CD14-positive monocyte (primary cell): ENCODE measurements around the gene CHIT1. TPM values are rescaled to one million over a fixed set of nuclear protein-coding genes. Genes with fewer than 3 reads are reported as not detected.

Experiments
- DNase-seq, 3 donors: peaks; one replicate each; pipeline ENCODE4 v3.0.0-alpha.2; 2011 to 2022
- H2AFZ ChIP-seq: 2 replicates; pipeline ENCODE4 v1.6.0; 2012; ENCODE audit warnings: mild to moderate bottlenecking, low read depth, low read length, inconsistent platforms; ENCODE audit not compliant: insufficient read depth, poor library complexity, severe bottlenecking
- H3K27ac ChIP-seq, 2 donors: 1 replicate in 1 of 2; 2 replicates in 1 of 2; pipeline ENCODE4 v1.5.1; 2012 to 2013; ENCODE audit warnings: low read length in 2 of 2, control low read depth in 1 of 2, inconsistent platforms in 1 of 2, low read depth in 1 of 2, mild to moderate bottlenecking in 1 of 2
- H3K27me3 ChIP-seq, 2 donors: one replicate each; pipeline versions ENCODE4 v1.6.0 to v1.6.1; 2011 to 2013; ENCODE audit warnings: low read length in 2 of 2; ENCODE audit not compliant: control insufficient read depth in 2 of 2, insufficient read depth in 2 of 2
- H3K36me3 ChIP-seq, 2 donors: replicated peaks in 1 of 2; 1 replicate in 1 of 2; 2 replicates in 1 of 2; pipeline versions ENCODE4 v1.5.1 to v1.6.1; 2012 to 2013; ENCODE audit warnings: low read length in 2 of 2, control low read depth in 1 of 2, inconsistent platforms in 1 of 2, mild to moderate bottlenecking in 1 of 2; ENCODE audit not compliant: insufficient read depth in 2 of 2, control insufficient read depth in 1 of 2
- H3K4me1 ChIP-seq, 2 donors: 1 replicate in 1 of 2; 2 replicates in 1 of 2; pipeline versions ENCODE4 v1.5.1 to v1.6.1; 2012 to 2013; ENCODE audit warnings: low read length in 2 of 2, control low read depth in 1 of 2, inconsistent platforms in 1 of 2, mild to moderate bottlenecking in 1 of 2, moderate library complexity in 1 of 2; ENCODE audit not compliant: insufficient read depth in 2 of 2, control insufficient read depth in 1 of 2
- H3K4me2 ChIP-seq: replicated peaks from 2 replicates; pipeline ENCODE3; 2012; ENCODE audit warnings: low read length, moderate library complexity, mild to moderate bottlenecking; ENCODE audit not compliant: poor library complexity, severe bottlenecking; ENCODE audit errors: extremely low read depth
- H3K4me3 ChIP-seq, 3 experiments: fragments of 200-600 bp in 1 of 3; sonication (generic) in 1 of 3; replicated peaks in 1 of 3; 1 replicate in 2 of 3; 2 replicates in 1 of 3; pipeline ENCODE4 v1.5.1; 2011 to 2013; ENCODE audit warnings: low read length in 3 of 3, mild to moderate bottlenecking in 3 of 3, control low read depth in 2 of 3, low read depth in 2 of 3, inconsistent platforms in 1 of 3, moderate library complexity in 1 of 3
- H3K79me2 ChIP-seq: 2 replicates; pipeline ENCODE4 v1.6.0; 2012; ENCODE audit warnings: mild to moderate bottlenecking, control low read depth, inconsistent platforms, low read length, moderate library complexity; ENCODE audit not compliant: insufficient read depth
- H3K9ac ChIP-seq: 2 replicates; pipeline ENCODE4 v1.6.0; 2017; ENCODE audit warnings: low read length, mild to moderate bottlenecking; ENCODE audit not compliant: insufficient read depth, poor library complexity, severe bottlenecking
- H3K9me3 ChIP-seq, 2 donors: replicated peaks in 1 of 2; 1 replicate in 1 of 2; 2 replicates in 1 of 2; pipeline versions ENCODE4 v1.5.1 to v1.6.1; 2012 to 2013; ENCODE audit warnings: low read length in 2 of 2, control low read depth in 1 of 2; ENCODE audit not compliant: control insufficient read depth in 1 of 2, insufficient read depth in 1 of 2
- H4K20me1 ChIP-seq: 2 replicates; pipeline ENCODE4 v1.6.0; 2012; ENCODE audit warnings: mild to moderate bottlenecking, low read length, control low read depth, moderate library complexity; ENCODE audit not compliant: insufficient read depth
- H3K27ac Mint-ChIP-seq, 7 donors: one replicate each; pipeline ENCODE4 v1.8.0; 2020; ENCODE audit warnings: mild to moderate bottlenecking in 7 of 7, mixed read lengths in 7 of 7, moderate library complexity in 6 of 7, inconsistent platforms in 2 of 7
- H3K27me3 Mint-ChIP-seq, 3 donors: one replicate each; pipeline ENCODE4 v1.8.0; 2021 to 2022; ENCODE audit warnings: low read depth in 3 of 3, mild to moderate bottlenecking in 3 of 3, mixed read lengths in 3 of 3, moderate library complexity in 3 of 3, inconsistent platforms in 1 of 3
- H3K36me3 Mint-ChIP-seq, 2 donors: one replicate each; pipeline ENCODE4 v1.8.0; 2020; ENCODE audit warnings: mixed read lengths in 2 of 2, inconsistent platforms in 1 of 2, mild to moderate bottlenecking in 1 of 2
- H3K4me1 Mint-ChIP-seq: one replicate; pipeline ENCODE4 v1.8.0; 2020; ENCODE audit warnings: mild to moderate bottlenecking, mixed read lengths
- H3K4me3 Mint-ChIP-seq, 2 donors: one replicate each; pipeline ENCODE4 v1.8.0; 2020; ENCODE audit warnings: mild to moderate bottlenecking in 2 of 2, mixed read lengths in 2 of 2, moderate library complexity in 1 of 2
- H3K9me3 Mint-ChIP-seq, 7 donors: one replicate each; pipeline ENCODE4 v1.8.0; 2020 to 2022; ENCODE audit warnings: mixed read lengths in 7 of 7, mild to moderate bottlenecking in 6 of 7, moderate library complexity in 6 of 7, inconsistent platforms in 2 of 7
- CTCF ChIP-seq: fragments of 200-600 bp; IDR thresholded peaks from one replicate; pipeline ENCODE4 v1.8.0; 2022; ENCODE audit warnings: antibody characterized with exemption, mild to moderate bottlenecking
- WGBS: methylation state at CpG from one replicate; pipeline ENCODE4 v1.1.5; 2013; ENCODE audit warnings: missing lambda C conversion rate; ENCODE audit not compliant: insufficient coverage; 5-methylcytosine and 5-hydroxymethylcytosine counted together
- intact Hi-C, 2 donors: fragments of 100-400 bp; cut with micrococcal nuclease; formaldehyde crosslinking; loops; one replicate each; pipeline versions ENCODE4 v1.15.0 to v1.15.1; 2023
- polyA plus RNA-seq, 3 donors: library from polyadenylated mRNA; depleted of rRNA in 1 of 3; unstranded in 2 of 3; stranded (reverse) in 1 of 3; fragments of 300-500 nt in 2 of 3; fragments of >200 nt in 1 of 3; fragmentation: Illumina TruSeq in 2 of 3; gene quantifications; 1 replicate in 2 of 3; 2 replicates in 1 of 3; pipeline ENCODE4 v1.2.3, GENCODE V29; 2012 to 2021

CHIT1 gene
- polyA plus RNA-seq, 3 donors = 0.08 to 0.51 TPM; not detected in 1

- no peak overlapping the region for H2AFZ ChIP-seq
- no peak overlapping the region for H3K27ac ChIP-seq
- no peak for TF ChIP-seq CTCF
- H3K79me2 ChIP-seq = no peaks in the 10 kb centered on the region
- H3K4me2 ChIP-seq = no peak overlapping the region
- Mint-ChIP-seq H3K27ac (peak overlapping the region in 6 of 7 donors; percentile 79 to 96 (median 88)), H3K4me1 (peaks cover 70% of the 10 kb centered on the region), H3K27me3 (peaks cover 2 to 6% (median 4%) of the 10 kb centered on the region in 3 donors), H3K9me3 (peaks cover 0 to 9% (median 3%) of the 10 kb centered on the region in 7 donors), H3K4me3 (no peak overlapping the region), H3K36me3 (peaks cover 0 to 9% of the 10 kb centered on the region in 2 donors)
- peaks cover 53 to 55% of the 10 kb centered on the region in 2 donors for H3K4me1 ChIP-seq
- intact Hi-C loops = no loop called here
- 78% methylated on average over 7 of the region's 10 CpGs for WGBS
- H4K20me1 ChIP-seq = no peaks in the 10 kb centered on the region
- no peaks in the 10 kb centered on the region for H3K27me3 ChIP-seq
- H3K9ac ChIP-seq = no peak overlapping the region
- peaks cover 0 to 3% of the 10 kb centered on the region in 2 donors for H3K9me3 ChIP-seq
- DNase-seq = no peak
- H3K4me3 ChIP-seq = peak overlapping the region in 1 of 3 experiments; percentile 57
- H3K36me3 ChIP-seq = no peaks in the 10 kb centered on the region
Observed at GRCh38 chr1:203201516-203202205, 27.8 kb downstream of the CHIT1 start.

GRCh38 chr1:203200916-203201315, 28.6 kb downstream of the CHIT1 start:
- Mint-ChIP-seq H3K9me3 (peaks cover 0 to 9% (median 3%) of the 10 kb centered on the region in 7 donors), H3K4me1 (peaks cover 67% of the 10 kb centered on the region)
- intact Hi-C loops = no loop called here

More at GRCh38 chr1:203200916-203201315, 28.6 kb downstream of the CHIT1 start:
- Histone ChIP-seq H3K9me3 (peaks cover 0 to 3% of the 10 kb centered on the region in 2 donors), H3K27ac (no peak overlapping the region), H3K27me3 (no peaks in the 10 kb centered on the region), H3K9ac (no peak overlapping the region), H2AFZ (no peak overlapping the region), H3K4me3 (no peak overlapping the region), H3K4me2 (peak overlapping the region; percentile 6), H3K36me3 (no peaks in the 10 kb centered on the region), H3K79me2 (no peaks in the 10 kb centered on the region), H4K20me1 (no peaks in the 10 kb centered on the region), H3K4me1 (peaks cover 47 to 48% of the 10 kb centered on the region in 2 donors)
- no peak for DNase-seq
- TF ChIP-seq CTCF = no peak
- H3K36me3 Mint-ChIP-seq = peaks cover 0 to 10% of the 10 kb centered on the region in 2 donors
- H3K4me3 Mint-ChIP-seq = peak overlapping the region in 1 of 2 donors; percentile 57
- H3K27ac Mint-ChIP-seq = peak overlapping the region in 6 of 7 donors; percentile 33 to 84 (median 57)
- WGBS = 0% methylated on average over 1 of the region's 1 CpG
- H3K27me3 Mint-ChIP-seq = peaks cover 2 to 6% (median 5%) of the 10 kb centered on the region in 3 donors
